Upper lobe of left lung (tissue), 6 donors: ENCODE data around the gene DIAPH3. TPM values are rescaled to one million over a fixed set of nuclear protein-coding genes. Genes with fewer than 3 reads are reported as not detected.

Experiments
- ATAC-seq, 2 donors: fragments of 200-7000 bp; cut with Tn5 transposase; one replicate each; pipeline ENCODE4 v1.9.1; 2022; ENCODE audit warnings: mild to moderate bottlenecking in 2 of 2, moderate library complexity in 2 of 2; ENCODE audit not compliant: low FRiP score in 2 of 2
- DNase-seq, 2 donors: peaks; one replicate each; pipeline ENCODE4 v3.0.0-alpha.2; 2019 to 2020
- H3K27ac ChIP-seq, 4 donors: fragments of 200-600 bp; sonication (generic); one replicate each; pipeline ENCODE4 v1.5.1; 2016 to 2019
- H3K27me3 ChIP-seq, 4 donors: fragments of 200-600 bp; sonication (generic); one replicate each; pipeline ENCODE4 v1.5.1; 2017 to 2019
- H3K36me3 ChIP-seq, 4 donors: fragments of 200-600 bp; sonication (generic); one replicate each; pipeline ENCODE4 v1.5.1; 2016 to 2019
- H3K4me1 ChIP-seq, 4 donors: fragments of 200-600 bp; sonication (generic); one replicate each; pipeline ENCODE4 v1.5.1; 2018 to 2019
- H3K4me3 ChIP-seq, 4 donors: fragments of 200-600 bp; sonication (generic); one replicate each; pipeline ENCODE4 v1.5.1; 2017 to 2019; ENCODE audit warnings: mild to moderate bottlenecking in 2 of 4, moderate library complexity in 1 of 4
- H3K9me3 ChIP-seq, 4 donors: fragments of 200-600 bp; sonication (generic); one replicate each; pipeline ENCODE4 v1.5.1; 2018 to 2019
- EP300 ChIP-seq, 4 donors: sonication (generic); formaldehyde crosslinking; IDR thresholded peaks; one replicate each; pipeline ENCODE4 v1.5.1; 2017; ENCODE audit warnings: antibody characterized with exemption in 4 of 4, control low read depth in 2 of 4
- POLR2A ChIP-seq, 4 donors: fragments of 450-650 bp; IDR thresholded peaks; one replicate each; pipeline ENCODE4 v1.5.1; 2016 to 2017; ENCODE audit warnings: antibody characterized with exemption in 4 of 4, mild to moderate bottlenecking in 2 of 4
- POLR2AphosphoS5 ChIP-seq, 2 donors: sonication (generic); formaldehyde crosslinking; IDR thresholded peaks; one replicate each; pipeline ENCODE4 v1.5.1; 2017; ENCODE audit warnings: antibody characterized with exemption in 2 of 2
- WGBS, 2 donors: methylation state at CpG; one replicate each; pipeline ENCODE4 v1.1.5; 2017 to 2018; 5-methylcytosine and 5-hydroxymethylcytosine counted together
- total RNA-seq, 6 donors: library from RNA; depleted of rRNA in 4 of 6; stranded (reverse); fragments of >200 nt in 4 of 6; gene quantifications; one replicate each; pipeline versions ENCODE4 v1.1.0 to v1.2.1, GENCODE V29; 2016 to 2021
- TF ChIP-seq, protein P1 (sequence below), 6 experiments: fragments of 450-650 bp in 4 of 6; fragments of 200-600 bp in 2 of 6; sonication (generic) in 2 of 6; IDR thresholded peaks; one replicate each; pipeline ENCODE4 v1.5.1; 2016 to 2019; ENCODE audit warnings: antibody characterized with exemption in 6 of 6
- donor health status: DM: no; HTN: no; CAD: no; lungs with moderate emphysema.
- donor health status: DM: no; HTN: yes; CAD: no; lungs with severe emphysema.

DIAPH3 gene
- total RNA-seq, 6 donors from 2014 or later: 2.8 to 6.3 (median 5.4) TPM

DNA sequence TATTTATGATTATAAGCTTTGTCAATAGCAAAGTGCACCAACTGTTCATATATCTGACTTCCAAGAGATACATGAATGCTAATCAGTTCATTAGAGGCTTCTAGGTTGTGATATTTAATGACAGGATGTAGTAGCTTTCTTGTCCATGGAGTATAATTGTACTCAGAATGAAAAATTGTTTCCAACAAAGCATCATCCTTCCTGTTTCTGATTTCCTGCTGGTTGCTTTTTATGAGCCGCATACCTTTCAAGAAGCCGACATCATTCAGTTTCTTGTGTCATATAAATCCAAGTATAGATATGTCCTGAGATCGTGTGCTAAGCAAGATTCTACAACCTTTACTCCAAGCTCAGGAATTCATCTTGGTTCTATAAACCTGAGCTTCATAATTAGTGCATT is 326.6 kb downstream of the DIAPH3 start:
- no peak for ATAC-seq
- 64 to 70% methylated on average over 3 of the region's 3 CpGs for WGBS, 2 donors
- no peak for TF ChIP-seq EP300 (IDR thresholded peaks at IDR 0.05)
- TF ChIP-seq, protein P1, sequence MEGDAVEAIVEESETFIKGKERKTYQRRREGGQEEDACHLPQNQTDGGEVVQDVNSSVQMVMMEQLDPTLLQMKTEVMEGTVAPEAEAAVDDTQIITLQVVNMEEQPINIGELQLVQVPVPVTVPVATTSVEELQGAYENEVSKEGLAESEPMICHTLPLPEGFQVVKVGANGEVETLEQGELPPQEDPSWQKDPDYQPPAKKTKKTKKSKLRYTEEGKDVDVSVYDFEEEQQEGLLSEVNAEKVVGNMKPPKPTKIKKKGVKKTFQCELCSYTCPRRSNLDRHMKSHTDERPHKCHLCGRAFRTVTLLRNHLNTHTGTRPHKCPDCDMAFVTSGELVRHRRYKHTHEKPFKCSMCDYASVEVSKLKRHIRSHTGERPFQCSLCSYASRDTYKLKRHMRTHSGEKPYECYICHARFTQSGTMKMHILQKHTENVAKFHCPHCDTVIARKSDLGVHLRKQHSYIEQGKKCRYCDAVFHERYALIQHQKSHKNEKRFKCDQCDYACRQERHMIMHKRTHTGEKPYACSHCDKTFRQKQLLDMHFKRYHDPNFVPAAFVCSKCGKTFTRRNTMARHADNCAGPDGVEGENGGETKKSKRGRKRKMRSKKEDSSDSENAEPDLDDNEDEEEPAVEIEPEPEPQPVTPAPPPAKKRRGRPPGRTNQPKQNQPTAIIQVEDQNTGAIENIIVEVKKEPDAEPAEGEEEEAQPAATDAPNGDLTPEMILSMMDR (IDR thresholded peaks at IDR 0.05): no peak
- no peak for TF ChIP-seq POLR2AphosphoS5 (IDR thresholded peaks at IDR 0.05)
- no peak for TF ChIP-seq POLR2A (IDR thresholded peaks at IDR 0.05)

DNA sequence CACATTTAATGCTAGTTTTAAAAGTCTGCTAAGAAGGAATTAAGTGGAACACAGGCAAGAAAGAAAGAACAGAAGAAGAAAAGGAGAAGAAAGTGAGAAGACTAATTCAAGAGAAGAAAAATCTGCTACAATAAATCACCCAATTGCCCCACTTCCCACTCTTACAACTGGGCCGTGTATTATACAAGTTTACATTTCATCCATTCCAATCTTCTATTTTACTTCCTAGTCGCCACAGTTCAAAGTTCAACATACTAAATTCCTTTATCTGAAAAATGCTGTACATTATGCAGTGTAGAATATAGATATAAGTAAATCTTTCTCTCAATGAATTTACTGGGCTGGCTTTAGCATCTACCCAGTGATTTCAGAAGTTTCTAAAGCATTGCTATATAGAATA is 328.2 kb downstream of the DIAPH3 start:
- no peaks in the 10 kb centered on the region for H3K36me3 ChIP-seq
- TF ChIP-seq EP300 (IDR thresholded peaks at IDR 0.05) (no peak), POLR2AphosphoS5 (IDR thresholded peaks at IDR 0.05) (no peak), POLR2A (IDR thresholded peaks at IDR 0.05) (no peak)
- TF ChIP-seq, protein P1 (IDR thresholded peaks at IDR 0.05): no peak
- no peaks in the 10 kb centered on the region for H3K4me1 ChIP-seq
- WGBS, 2 donors: 62 to 68% methylated on average over 2 of the region's 2 CpGs
- no peaks in the 10 kb centered on the region for H3K27me3 ChIP-seq
- ATAC-seq: no peak
- H3K9me3 ChIP-seq: no peaks in the 10 kb centered on the region
- H3K27ac ChIP-seq: no peak overlapping the region
- no peak for DNase-seq
- no peak overlapping the region for H3K4me3 ChIP-seq

More for the DNA sequence above, 326.6 kb downstream of the DIAPH3 start:
- H3K27me3 ChIP-seq: no peaks in the 10 kb centered on the region
- no peaks in the 10 kb centered on the region for H3K9me3 ChIP-seq
- no peak overlapping the region for H3K4me3 ChIP-seq
- H3K4me1 ChIP-seq: no peaks in the 10 kb centered on the region
- no peak overlapping the region for H3K27ac ChIP-seq
- no peaks in the 10 kb centered on the region for H3K36me3 ChIP-seq
- DNase-seq: no peak

DNA sequence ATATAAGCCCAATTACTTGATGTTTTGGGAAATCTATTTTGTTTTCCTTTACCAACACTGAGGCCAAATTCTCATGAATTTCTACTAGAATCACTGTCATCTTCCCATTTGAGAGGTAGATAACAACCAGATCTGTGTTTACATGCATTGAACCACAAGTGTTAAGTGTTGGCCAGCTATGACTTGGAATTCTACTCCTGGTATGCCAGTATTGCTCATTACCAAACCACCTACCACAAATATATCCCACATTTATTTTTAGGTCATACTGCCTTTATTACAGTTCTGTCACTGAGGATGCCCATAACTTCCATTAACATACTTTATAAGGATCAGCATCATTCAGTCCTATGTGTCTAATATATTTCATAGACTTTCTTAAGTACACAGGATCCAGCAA is 328.9 kb downstream of the DIAPH3 start:
- no peak overlapping the region for H3K27ac ChIP-seq
- no peaks in the 10 kb centered on the region for H3K36me3 ChIP-seq
- ATAC-seq (no peak), DNase-seq (no peak)
- no peaks in the 10 kb centered on the region for H3K4me1 ChIP-seq
- no peak overlapping the region for H3K4me3 ChIP-seq
- H3K9me3 ChIP-seq: no peaks in the 10 kb centered on the region
- TF ChIP-seq EP300 (IDR thresholded peaks at IDR 0.05) (no peak), POLR2A (IDR thresholded peaks at IDR 0.05) (no peak), POLR2AphosphoS5 (IDR thresholded peaks at IDR 0.05) (no peak)
- TF ChIP-seq, protein P1 (IDR thresholded peaks at IDR 0.05): no peak
- no peaks in the 10 kb centered on the region for H3K27me3 ChIP-seq

DNA sequence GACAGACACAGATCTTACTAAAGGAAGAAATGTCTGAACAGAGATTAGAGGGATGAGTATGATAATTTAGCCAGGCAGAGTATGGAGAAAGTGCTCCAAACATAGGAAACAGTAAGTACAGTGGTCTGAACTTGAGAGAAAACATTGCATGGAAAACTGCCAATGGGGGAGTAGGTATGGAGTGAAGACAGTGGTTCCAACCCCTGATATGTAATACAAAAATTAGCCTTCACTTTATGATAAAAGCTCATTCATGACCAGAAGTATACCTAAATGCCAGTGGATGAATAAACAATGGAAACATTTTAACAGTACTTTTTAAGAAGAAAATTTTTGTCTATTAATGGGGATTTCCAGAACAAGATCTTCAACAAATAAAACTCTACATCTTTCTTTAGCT is 334.0 kb downstream of the DIAPH3 start:
- H3K9me3 ChIP-seq: no peaks in the 10 kb centered on the region
- ATAC-seq (no peak), DNase-seq (no peak)
- no peak overlapping the region for H3K27ac ChIP-seq
- no peak for TF ChIP-seq POLR2AphosphoS5 (IDR thresholded peaks at IDR 0.05)
- TF ChIP-seq, protein P1 (IDR thresholded peaks at IDR 0.05): no peak
- TF ChIP-seq EP300 (IDR thresholded peaks at IDR 0.05): no peak
- no peak for TF ChIP-seq POLR2A (IDR thresholded peaks at IDR 0.05)
- no peaks in the 10 kb centered on the region for H3K27me3 ChIP-seq
- no peaks in the 10 kb centered on the region for H3K4me1 ChIP-seq
- no peak overlapping the region for H3K4me3 ChIP-seq
- no peaks in the 10 kb centered on the region for H3K36me3 ChIP-seq

DNA sequence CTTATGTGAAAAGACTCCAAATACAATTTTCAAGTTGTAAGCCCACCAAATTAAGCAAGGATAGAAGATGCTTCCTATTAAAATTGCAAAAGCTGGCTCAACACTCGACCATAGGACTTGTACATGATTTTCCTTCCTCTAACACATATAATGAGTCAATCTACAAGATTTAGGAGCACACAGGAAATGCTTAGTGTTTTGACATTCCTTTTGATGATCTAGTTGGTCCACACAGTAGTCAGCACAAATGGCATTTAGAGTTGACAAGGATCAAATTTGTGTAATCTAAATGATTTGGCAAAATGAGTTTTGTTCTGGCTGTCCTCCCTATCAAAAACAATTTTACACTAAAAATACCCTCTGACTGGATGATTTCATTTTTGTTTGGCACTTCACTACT is 340.2 kb downstream of the DIAPH3 start:
- Histone ChIP-seq H3K4me3 (no peak overlapping the region), H3K27me3 (no peaks in the 10 kb centered on the region), H3K4me1 (no peaks in the 10 kb centered on the region), H3K27ac (no peak overlapping the region), H3K9me3 (no peaks in the 10 kb centered on the region), H3K36me3 (no peaks in the 10 kb centered on the region)
- 56 to 62% methylated on average over 1 of the region's 1 CpG for WGBS, 2 donors
- ATAC-seq: no peak
- DNase-seq: no peak
- no peak for TF ChIP-seq POLR2AphosphoS5 (IDR thresholded peaks at IDR 0.05)
- TF ChIP-seq, protein P1 (IDR thresholded peaks at IDR 0.05): no peak
- TF ChIP-seq EP300 (IDR thresholded peaks at IDR 0.05): no peak
- no peak for TF ChIP-seq POLR2A (IDR thresholded peaks at IDR 0.05)
